D341Med (cell line): ENCODE measurements around the gene TMED5.
"Not testable (repeated sequence)": the region's sequence is repeated elsewhere in the genome, so short reads cannot be mapped to it uniquely, and the experiment has no call there.

Experiments used
- DNase-seq: peaks from one replicate; pipeline ENCODE4 v3.0.0; 2012; ENCODE audit warnings: low spot score

The TMED5 gene

GRCh38 chr1:93171549-93172034 is 8.6 kb downstream of the TMED5 start:
- DNase-seq, result no peak

GRCh38 chr1:93170141-93170678 is 10.0 kb downstream of the TMED5 start:
- DNase-seq, result not testable (repeated sequence)

DNA sequence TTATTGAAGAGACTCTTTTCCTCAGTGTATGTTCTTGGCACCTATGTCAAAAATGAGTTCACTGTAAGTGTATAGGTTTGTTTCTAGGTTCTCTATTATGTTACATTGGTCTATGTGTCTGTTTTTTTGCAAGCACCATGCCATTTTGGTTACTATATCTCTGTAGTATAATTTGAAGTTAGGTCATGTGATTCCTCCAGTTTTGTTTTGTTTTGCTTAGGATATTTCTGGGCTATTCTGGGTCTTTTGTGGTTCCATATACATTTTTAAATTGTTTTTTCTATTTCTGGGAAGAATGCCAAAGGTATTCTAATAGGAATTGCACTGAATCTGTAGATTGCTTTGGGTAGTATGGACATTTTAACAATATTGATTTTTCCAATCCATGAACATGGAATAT is 13.2 kb downstream of the TMED5 start:
- DNase-seq, result no peak

DNA sequence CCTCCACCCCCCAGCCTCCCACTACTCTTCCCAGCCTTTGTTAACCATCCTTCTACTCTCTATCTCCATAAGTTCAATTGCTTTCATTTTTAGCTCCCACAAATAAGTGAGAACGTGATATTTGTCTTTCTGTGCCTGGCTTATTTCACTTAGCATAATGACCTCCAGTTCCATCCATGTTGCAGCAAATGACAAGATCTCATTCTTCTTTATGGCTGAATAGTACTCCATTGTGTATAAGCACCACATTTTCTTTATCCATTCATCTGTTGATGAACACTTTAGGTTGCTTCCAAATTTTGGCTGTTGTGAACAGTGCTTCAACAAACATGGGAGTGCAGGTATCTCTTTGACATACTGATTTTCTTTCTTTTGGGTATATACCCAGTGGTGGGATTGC is 14.3 kb downstream of the TMED5 start:
- not testable (repeated sequence) for DNase-seq

- no peak for DNase-seq
These were observed 15.4 kb downstream of the TMED5 start for GRCh38 chr1:93164816-93165215.

GRCh38 chr1:93163314-93163713 is 16.9 kb downstream of the TMED5 start:
- DNase-seq, result not testable (repeated sequence)

DNA sequence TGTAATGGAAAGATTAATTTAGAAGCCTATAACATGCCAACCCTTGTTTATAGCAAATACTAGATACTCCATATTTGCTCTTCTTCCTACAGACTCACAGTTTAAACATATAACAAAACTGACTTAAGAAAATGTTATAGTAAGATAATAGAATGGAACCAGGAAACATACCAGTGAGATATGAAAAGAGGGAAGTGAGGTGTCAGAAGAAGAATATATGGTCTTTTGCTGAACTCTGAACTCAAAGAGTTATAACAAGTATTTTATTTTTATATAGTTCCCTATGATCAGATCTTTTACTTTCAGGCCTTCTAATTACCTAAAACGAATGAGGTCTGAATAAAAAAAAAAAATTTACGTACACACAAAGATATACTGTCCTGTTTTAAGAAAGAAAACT is 20.9 kb downstream of the TMED5 start:
- DNase-seq, result no peak

DNA sequence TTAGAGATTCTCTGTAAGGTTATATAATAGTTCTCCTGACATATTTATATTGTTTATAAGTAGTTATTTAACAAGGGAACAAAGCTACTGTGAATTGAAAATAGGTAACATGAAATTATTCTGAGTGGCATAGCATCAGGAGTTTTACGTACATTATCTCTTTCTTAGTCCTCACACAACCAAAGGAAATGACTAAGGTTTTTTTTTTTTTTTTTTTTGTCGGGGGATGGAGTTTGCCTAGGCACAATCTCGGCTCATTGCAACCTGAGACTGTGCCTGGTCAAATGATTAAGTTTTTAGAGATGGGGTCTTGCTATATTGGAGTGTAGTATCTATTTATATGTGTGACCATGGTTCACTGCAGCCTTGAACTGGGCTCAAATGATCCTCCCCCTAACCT is 24.9 kb downstream of the TMED5 start:
- no peak for DNase-seq

DNA sequence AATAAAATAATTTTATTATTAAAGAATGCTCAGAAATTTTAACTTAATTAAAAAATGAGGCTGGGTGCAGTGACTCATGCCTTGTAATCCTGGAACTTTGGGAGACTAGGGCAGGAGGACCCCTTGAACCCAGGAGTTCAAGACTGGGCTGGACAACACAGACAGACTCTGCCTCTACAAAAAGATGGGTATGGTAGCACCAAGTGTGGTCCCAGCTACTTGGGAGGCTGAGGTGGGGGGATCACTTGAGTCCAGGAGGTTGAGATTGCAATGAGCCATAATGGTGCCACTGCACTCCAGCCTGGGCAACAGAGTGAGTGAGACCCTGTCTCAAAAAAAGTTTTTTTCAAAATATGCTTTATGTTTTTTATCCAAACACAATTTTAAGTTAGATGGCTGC is 25.3 kb downstream of the TMED5 start:
- DNase-seq, result no peak

- no peak for DNase-seq
These were observed 27.4 kb downstream of the TMED5 start for GRCh38 chr1:93152835-93153234.

DNA sequence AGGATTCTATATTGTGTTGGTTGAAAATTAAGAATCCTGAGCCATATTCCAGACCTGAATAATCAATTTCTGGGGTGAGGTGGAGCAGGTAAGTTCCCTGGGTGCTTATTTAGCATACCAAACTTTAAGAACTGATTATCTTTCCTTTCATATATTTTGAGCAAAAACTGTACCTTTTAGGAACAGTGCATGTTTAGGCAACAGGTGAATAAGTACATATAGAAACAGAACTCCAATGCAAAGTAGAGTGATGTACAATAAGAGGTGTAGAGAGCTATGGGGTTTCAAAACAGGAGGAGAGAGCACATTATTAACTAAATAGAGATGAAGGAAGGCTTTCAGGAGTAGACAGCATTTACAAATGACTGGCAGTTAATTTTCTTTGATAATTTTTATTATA is 28.7 kb downstream of the TMED5 start:
- DNase-seq, result no peak

DNA sequence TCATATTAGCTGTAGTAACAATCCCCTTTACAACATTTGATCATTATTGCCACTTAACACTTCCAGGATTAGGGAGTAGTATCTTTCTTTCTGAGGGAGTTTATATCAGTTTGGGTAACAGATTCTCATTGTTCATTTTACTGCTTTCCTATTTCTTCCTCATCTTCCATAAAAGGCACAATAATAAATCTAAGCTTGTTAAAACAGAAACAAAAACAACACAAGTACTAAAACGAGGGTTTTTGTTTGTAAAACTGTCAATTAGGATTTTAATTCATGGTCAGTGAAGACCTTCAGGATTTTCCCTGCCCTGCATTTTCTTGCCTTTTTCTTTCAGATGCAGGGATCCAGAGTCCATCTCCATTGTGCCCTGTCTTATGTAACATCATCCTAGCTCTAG is 29.5 kb downstream of the TMED5 start:
- DNase-seq, result no peak

DNA sequence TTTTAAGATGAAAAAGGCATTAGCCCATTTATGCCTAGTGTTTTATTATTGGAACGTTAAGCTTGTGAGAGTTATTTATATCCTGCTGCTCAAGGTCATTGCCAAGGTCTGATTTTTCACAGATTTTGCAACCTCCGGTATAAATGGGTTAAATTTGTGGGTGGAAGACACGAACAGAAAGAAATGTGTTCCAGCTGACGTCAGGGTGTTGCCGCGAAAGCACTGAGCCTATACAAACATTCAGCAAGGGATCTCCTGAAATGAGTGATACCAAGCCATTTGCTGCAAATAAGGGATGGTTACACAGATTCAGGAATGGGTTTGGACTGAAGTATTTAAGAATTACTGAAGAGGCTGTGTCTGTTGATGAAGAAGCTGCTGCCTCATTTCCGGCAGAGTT is 32.2 kb downstream of the TMED5 start:
- DNase-seq, result no peak

DNA sequence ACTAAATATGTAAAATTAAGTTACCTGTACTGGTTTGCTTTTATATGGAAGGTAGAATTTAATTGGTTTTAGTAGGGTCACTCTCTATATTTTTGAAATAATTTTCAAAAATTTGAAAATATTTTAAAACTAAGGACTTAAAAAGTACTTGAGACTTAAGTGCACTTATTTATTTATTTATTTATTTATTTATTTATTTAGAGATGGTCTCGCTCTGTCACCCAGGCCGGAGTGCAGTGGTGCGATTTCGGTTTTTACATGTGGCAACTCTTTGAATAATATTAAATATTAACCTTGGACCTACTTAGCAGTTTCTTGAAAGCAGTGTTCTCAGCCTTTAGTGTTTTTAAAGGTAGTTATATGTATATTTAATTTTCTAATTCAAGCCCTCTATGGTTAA is 36.4 kb downstream of the TMED5 start:
- no peak for DNase-seq

DNA sequence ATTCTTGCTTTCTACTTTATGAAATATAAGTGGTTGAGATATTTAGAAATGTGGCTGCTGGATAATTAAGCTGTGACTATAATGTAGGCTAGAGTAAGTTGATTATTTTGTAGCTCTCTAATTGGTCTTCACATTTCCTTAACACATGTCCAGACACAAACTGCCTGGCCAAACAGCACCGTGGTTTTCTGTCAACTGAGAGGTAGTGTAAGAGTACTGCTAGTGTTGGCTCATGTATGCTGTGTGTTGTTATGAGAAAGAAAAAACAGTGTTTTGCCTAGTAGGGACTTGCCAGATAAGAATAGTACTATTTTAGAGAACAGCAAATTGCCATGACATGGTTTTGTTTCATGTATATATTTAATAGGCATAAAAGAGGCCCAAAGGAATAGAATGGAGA is 37.1 kb downstream of the TMED5 start:
- DNase-seq, result no peak

DNA sequence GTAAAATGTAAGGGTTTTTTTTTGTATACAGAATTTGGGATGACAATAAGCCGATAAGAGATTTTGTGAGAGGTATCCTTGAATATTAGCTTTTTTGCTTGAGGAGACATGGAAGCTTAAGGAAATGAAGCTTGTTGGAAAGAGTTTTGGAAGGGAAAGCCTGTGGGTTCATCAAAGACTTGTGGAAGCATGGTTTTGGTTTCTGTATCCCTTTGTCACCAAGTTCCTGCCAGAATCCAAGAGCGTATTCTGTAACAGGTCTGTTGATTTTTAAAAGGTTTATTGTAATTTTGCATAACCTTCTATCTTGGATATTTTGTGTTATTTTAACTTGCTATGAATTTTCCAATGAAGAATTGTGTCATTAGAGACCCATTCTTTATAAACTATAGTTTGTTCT is 38.1 kb downstream of the TMED5 start:
- DNase-seq, result no peak

DNA sequence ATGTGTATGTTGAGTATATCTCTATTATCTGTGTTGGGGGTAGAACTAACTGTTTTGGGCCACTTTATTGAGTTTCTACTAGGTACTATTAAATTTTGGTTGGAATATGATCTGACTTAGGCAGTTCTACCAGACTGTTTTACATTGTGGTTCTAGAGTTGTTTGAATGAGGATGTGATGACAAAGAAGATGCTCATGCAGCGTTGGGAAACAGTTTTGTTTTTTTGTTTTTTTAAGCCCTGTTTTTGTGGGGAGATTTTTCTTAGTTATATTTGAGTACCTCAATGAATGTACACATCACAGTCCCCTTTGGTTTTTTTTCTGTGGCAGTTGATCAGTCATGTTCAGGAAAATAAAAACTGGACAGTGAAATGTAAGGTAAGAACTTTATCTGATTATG is 40.1 kb downstream of the TMED5 start:
- DNase-seq, result no peak

DNA sequence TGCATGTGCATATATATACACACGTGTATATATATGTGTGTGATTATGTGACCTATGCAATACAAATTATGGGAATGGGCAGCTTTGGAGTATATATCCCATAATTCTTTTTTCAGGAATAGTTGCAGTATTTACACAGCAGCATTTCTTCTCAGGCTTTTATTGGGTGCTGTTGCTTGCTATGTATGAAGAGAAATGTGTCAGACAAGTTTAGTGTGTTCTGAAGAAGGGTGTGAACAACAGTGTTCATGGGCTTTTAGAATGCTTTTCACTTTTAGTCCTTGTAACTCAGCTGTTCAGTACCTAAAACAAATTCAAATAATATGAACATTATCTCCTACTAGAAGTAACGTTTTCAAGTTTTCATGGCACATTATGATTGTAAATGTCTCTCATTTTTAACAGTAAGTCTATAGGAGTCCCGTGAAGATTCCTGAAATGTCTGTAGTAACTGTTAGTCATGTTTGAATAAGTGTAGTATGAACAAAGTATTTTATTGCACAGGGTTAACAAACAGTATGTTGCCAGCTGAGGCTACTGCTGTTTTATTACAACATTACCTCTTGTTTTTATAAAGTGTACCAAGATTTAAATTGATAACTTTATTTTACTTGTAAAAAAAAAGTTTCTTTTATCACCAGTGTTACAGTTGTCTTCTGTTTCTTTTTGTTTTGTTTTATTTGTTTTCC is 42.5 kb downstream of the TMED5 start:
- no peak for DNase-seq

DNA sequence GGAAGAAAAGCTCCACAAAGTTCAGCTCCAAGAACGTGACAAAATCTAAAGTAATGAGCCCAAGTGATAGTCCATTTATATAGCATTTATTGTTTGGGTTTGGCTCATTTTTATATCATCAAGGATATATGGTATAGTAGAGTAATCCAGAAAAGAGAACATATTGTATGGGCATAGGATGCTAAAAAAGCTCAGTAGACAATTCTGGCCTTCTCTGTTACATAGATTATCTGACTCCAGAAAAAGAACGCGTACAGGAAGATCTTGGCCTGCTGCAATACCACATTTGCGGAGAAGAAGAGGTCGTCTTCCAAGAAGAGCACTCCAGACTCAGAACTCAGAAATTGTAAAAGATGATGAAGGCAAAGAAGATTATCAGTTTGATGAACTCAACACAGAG is 43.8 kb downstream of the TMED5 start:
- no peak for DNase-seq

GRCh38 chr1:93132638-93133037 is 47.6 kb downstream of the TMED5 start:
- no peak for DNase-seq

- DNase-seq, result no peak
These were observed 50.6 kb downstream of the TMED5 start for GRCh38 chr1:93129507-93130099.

DNA sequence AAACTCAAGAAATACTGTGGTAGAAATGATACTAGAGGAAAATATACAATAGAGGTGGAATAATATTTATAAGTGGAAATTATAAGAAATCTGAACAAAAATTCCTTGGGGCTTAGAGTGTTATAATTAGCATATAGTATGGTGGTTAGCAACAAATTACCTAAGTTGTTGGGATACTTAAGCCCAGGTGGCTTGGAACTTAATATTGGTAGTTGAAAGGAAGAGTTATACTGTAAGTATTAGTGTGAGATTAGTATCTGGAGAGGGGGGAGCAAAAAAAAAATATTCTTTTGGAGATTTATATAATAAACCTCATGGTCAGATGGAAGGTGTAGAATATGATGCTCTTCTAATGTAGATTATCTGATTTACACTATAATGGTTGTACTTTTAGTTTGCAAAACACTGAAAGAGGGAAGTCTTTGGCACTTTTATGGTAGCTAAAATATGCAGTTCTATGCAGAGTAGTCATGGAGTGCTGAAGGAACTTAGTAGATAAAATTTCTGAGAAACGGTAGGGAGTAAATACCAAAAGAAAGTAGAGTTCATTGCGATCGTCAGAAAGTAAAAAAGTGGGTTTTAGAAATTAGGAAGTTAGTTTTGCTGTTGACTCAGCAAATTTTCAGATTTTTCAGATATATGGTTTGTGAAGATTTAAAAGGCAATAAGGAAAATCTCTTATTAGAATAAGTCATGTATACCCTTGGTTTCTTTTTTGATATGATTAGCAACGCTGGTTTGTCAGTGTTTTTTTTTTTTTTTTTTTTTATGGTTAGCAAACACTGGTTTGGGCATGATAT is 55.5 kb downstream of the TMED5 start:
- no peak for DNase-seq

- no peak for DNase-seq
These were observed 56.9 kb downstream of the TMED5 start for GRCh38 chr1:93123201-93123783.
